Spleen (tissue), 7 donors: Measurements from ENCODE around the gene TPM2.

ENCODE experiments used
- CTCF ChIP-seq, 11 experiments: fragments of 200-600 bp in 7 of 11; fragments of 450-650 bp in 4 of 11; sonication (generic) in 4 of 11; IDR thresholded peaks in 8 of 11; conservative IDR thresholded peaks in 3 of 11; 1 replicate in 7 of 11; 2 replicates in 4 of 11; pipeline versions ENCODE4 v1.4.0 to v1.8.0; 2016 to 2021; ENCODE audit warnings: antibody characterized with exemption in 11 of 11, inconsistent platforms in 4 of 11, mild to moderate bottlenecking in 1 of 11
- POLR2A ChIP-seq, 3 donors: fragments of 450-650 bp; IDR thresholded peaks; one replicate each; pipeline ENCODE4 v1.5.1; 2017; ENCODE audit warnings: antibody characterized with exemption in 3 of 3, mild to moderate bottlenecking in 1 of 3
- POLR2AphosphoS5 ChIP-seq, 3 donors: sonication (generic); formaldehyde crosslinking; IDR thresholded peaks; one replicate each; pipeline ENCODE4 v1.5.1; 2017; ENCODE audit warnings: antibody characterized with exemption in 3 of 3
- donor health status: DM: no; HTN: no; CAD: no; lungs with moderate emphysema.
- donor health status: DM: no; HTN: no; CAD: no.
- donor health status: DM: no; HTN: no; CAD: no.

GRCh38 chr9:35662437-35662836 is 27.3 kb downstream of the TPM2 start:
- no peak for TF ChIP-seq CTCF (IDR thresholded peaks at IDR 0.05 in 8 of 11, conservative IDR thresholded peaks at IDR 0.05 in 3 of 11)
- TF ChIP-seq POLR2A (IDR thresholded peaks at IDR 0.05) = no peak
- no peak for TF ChIP-seq POLR2AphosphoS5 (IDR thresholded peaks at IDR 0.05)
